Psoas muscle (tissue), 8 donors: ENCODE results near the gene ZNF764. TPM values are rescaled to one million over a fixed set of nuclear protein-coding genes. Genes with fewer than 3 reads are reported as not detected.

ENCODE experiments used
- ATAC-seq, 4 donors: fragments of 200-7000 bp; cut with Tn5 transposase; one replicate each; pipeline ENCODE4 v1.9.1; 2020; ENCODE audit warnings: moderate library complexity in 3 of 4, mild to moderate bottlenecking in 2 of 4
- DNase-seq, 2 donors: peaks; one replicate each; pipeline ENCODE4 v3.0.0-alpha.2; 2020
- H3K27ac ChIP-seq: fragments of 200-600 bp; one replicate; pipeline ENCODE4 v1.8.0; 2022
- H3K27me3 ChIP-seq, 3 donors: fragments of 200-600 bp in 1 of 3; one replicate each; pipeline versions ENCODE4 v1.6.1 to v1.8.0; 2013 to 2022; ENCODE audit warnings: low read length in 2 of 3, mild to moderate bottlenecking in 2 of 3, moderate library complexity in 1 of 3; ENCODE audit not compliant: insufficient read depth in 3 of 3
- H3K36me3 ChIP-seq, 2 donors: fragments of 200-600 bp in 1 of 2; one replicate each; pipeline versions ENCODE4 v1.6.1 to v1.8.0; 2013 to 2022; ENCODE audit warnings: low read depth in 1 of 2, mild to moderate bottlenecking in 1 of 2, moderate library complexity in 1 of 2; ENCODE audit not compliant: insufficient read depth in 1 of 2
- H3K4me1 ChIP-seq: fragments of 200-600 bp; one replicate; pipeline ENCODE4 v1.8.0; 2022
- H3K4me3 ChIP-seq: fragments of 200-600 bp; one replicate; pipeline ENCODE4 v1.8.0; 2022; ENCODE audit warnings: mild to moderate bottlenecking
- H3K9me3 ChIP-seq: fragments of 200-600 bp; one replicate; pipeline ENCODE4 v1.8.0; 2022
- CTCF ChIP-seq: fragments of 200-600 bp; IDR thresholded peaks from one replicate; pipeline ENCODE4 v1.8.0; 2022; ENCODE audit warnings: antibody characterized with exemption
- WGBS, 3 donors: extraction: QIAGEN DNeasy Blood & Tissue Kit; methylation state at CpG; one replicate each; pipeline versions ENCODE4 v1.1.6 to v1.1.7; 2013; 5-methylcytosine and 5-hydroxymethylcytosine counted together
- intact Hi-C, 2 donors: fragments of 100-400 bp; cut with DNase I; formaldehyde crosslinking; loops; one replicate each; pipeline versions ENCODE4 v1.11.0 to v1.14.2; 2022
- polyA plus RNA-seq, 3 donors: library from polyadenylated mRNA; stranded (reverse); fragments of 200-250 nt; gene quantifications; one replicate each; pipeline ENCODE4 v1.2.3, GENCODE V29; 2013
- total RNA-seq, 4 donors: library from RNA; stranded (reverse); fragmentation: NEBNext Ultra II Directional in 2 of 4; extraction: Animal tissue kit (Norgen Biotek cat#: 25700) in 2 of 4; gene quantifications; one replicate each; pipeline versions ENCODE4 v1.2.1 to v1.2.4, GENCODE V29; 2021 to 2023
- donor health status: healthy with polysubstance abuse.
- donor health status: DM: no; HTN: no; CAD: no; lungs with moderate emphysema.
- donor health status: Bipolar disorder and iron deficiency.
- donor health status: healthy.
- donor health status: DM: yes; HTN: yes; CAD: no.
- donor health status: DM: no; HTN: no; CAD: no.
- donor health status: DM: no; HTN: no; CAD: no.
- donor health status: DM: yes; HTN: yes; CAD: no.

Gene ZNF764
- total and polyA plus RNA-seq, 7 donors, result 1.9 to 8.7 (median 5.1) TPM

- WGBS, 3 donors, result 73 to 75% (median 74%) methylated on average over 6 of the region's 6 CpGs
- Histone ChIP-seq H3K9me3 (no peaks in the 10 kb centered on the region), H3K27ac (no peak overlapping the region), H3K4me3 (no peak overlapping the region), H3K27me3 (no peaks in the 10 kb centered on the region), H3K4me1 (peaks cover 16% of the 10 kb centered on the region), H3K36me3 (peaks cover 0 to 9% of the 10 kb centered on the region in 2 donors)
- no peak for TF ChIP-seq CTCF
- ATAC-seq, result no peak
- intact Hi-C loops, result no loop called here
- no peak for DNase-seq
These were observed 9.9 kb upstream of the ZNF764 start for GRCh38 chr16:30567991-30568638.

- H3K27ac ChIP-seq, result no peak overlapping the region
- intact Hi-C loops, result no loop called here
- WGBS, 3 donors, result 84 to 87% (median 86%) methylated on average over 14 of the region's 14 CpGs
These were observed 9.2 kb upstream of the ZNF764 start for GRCh38 chr16:30567160-30567990.

GRCh38 chr16:30566531-30566930 lies 8.4 kb upstream of the ZNF764 start:
- no peak overlapping the region for H3K4me3 ChIP-seq
- ATAC-seq (no peak), DNase-seq (no peak)
- H3K9me3 ChIP-seq, result no peaks in the 10 kb centered on the region
- no peak overlapping the region for H3K27ac ChIP-seq
- H3K36me3 ChIP-seq, result peaks cover 0 to 9% of the 10 kb centered on the region in 2 donors
- H3K4me1 ChIP-seq, result peaks cover 9% of the 10 kb centered on the region
- intact Hi-C loops, result no loop called here
- no peaks in the 10 kb centered on the region for H3K27me3 ChIP-seq
- TF ChIP-seq CTCF, result no peak
- WGBS, 3 donors, result 89 to 91% (median 89%) methylated on average over 4 of the region's 4 CpGs

More at GRCh38 chr16:30567160-30567990, 9.2 kb upstream of the ZNF764 start:
- no peak for TF ChIP-seq CTCF
- peaks cover 0 to 9% of the 10 kb centered on the region in 2 donors for H3K36me3 ChIP-seq
- peaks cover 11% of the 10 kb centered on the region for H3K4me1 ChIP-seq
- no peak for DNase-seq
- H3K27me3 ChIP-seq, result no peaks in the 10 kb centered on the region
- H3K9me3 ChIP-seq, result no peaks in the 10 kb centered on the region
- no peak overlapping the region for H3K4me3 ChIP-seq
- no peak for ATAC-seq

- no peaks in the 10 kb centered on the region for H3K27me3 ChIP-seq
- WGBS, 3 donors, result 55 to 61% (median 60%) methylated on average over 8 of the region's 8 CpGs
- peaks cover 0 to 9% of the 10 kb centered on the region in 2 donors for H3K36me3 ChIP-seq
- no peak overlapping the region for H3K27ac ChIP-seq
- DNase-seq (no peak), ATAC-seq (no peak)
- no peak for TF ChIP-seq CTCF
- intact Hi-C loops, result no loop called here
- H3K4me3 ChIP-seq, result no peak overlapping the region
- H3K4me1 ChIP-seq, result peaks cover 9% of the 10 kb centered on the region
- H3K9me3 ChIP-seq, result no peaks in the 10 kb centered on the region
These were observed 7.8 kb upstream of the ZNF764 start for GRCh38 chr16:30565984-30566383.
